ENCODE data around the gene IL2.

The IL2 gene

DNA sequence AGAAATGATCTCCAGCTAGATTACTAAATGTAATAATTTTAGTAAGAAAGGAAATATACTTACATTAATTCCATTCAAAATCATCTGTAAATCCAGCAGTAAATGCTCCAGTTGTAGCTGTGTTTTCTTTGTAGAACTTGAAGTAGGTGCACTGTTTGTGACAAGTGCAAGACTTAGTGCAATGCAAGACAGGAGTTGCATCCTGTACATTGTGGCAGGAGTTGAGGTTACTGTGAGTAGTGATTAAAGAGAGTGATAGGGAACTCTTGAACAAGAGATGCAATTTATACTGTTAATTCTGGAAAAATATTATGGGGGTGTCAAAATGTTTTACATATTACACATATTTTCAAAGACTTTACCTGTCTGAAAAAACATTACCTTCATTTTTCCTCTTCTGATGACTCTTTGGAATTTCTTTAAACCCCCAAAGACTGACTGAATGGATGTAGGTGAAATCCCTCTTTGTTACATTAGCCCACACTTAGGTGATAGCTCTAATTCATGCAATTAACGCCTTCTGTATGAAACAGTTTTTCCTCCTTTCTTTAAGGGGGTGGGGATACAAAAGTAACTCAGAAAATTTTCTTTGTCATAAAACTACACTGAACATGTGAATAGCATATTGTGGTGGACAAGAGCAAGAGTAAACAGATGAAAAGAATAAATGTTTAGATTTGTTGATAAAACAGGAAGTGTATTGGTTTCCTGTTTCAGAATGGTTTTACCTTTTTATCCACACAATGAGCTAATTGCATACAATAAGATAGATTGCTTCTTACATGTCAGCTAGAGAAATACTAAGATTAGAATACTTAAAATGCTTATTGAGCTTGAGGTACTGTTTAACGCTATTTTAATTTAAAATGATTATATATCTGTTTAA is at the start of gene IL2:
IL2 (minus strand) TSS at position 495 of the 886 bp plus-strand sequence; CDS start at position 210, 285 bp downstream.
- DNase-seq: peak; percentile 72

DNA sequence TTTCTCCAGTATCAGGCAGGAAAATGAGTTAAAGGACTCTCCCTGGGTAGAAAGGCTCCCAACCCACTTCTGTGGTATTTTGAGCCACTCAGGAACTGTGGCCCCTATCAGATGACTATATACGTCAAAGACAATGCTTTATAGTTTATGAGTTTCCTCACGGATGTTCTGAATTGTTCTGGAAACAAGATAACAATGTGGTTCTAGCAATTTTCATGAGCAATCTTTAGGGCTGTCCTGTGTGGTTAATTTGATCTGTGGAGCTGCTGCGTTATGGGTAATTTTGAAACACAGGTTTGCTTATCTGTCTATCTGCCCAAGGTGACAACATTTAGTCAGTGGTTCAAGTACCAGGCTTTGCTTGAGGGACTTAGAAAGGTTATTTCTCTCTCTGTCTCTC is 46.7 kb upstream of the IL2 start:
- no peak for DNase-seq

DNA sequence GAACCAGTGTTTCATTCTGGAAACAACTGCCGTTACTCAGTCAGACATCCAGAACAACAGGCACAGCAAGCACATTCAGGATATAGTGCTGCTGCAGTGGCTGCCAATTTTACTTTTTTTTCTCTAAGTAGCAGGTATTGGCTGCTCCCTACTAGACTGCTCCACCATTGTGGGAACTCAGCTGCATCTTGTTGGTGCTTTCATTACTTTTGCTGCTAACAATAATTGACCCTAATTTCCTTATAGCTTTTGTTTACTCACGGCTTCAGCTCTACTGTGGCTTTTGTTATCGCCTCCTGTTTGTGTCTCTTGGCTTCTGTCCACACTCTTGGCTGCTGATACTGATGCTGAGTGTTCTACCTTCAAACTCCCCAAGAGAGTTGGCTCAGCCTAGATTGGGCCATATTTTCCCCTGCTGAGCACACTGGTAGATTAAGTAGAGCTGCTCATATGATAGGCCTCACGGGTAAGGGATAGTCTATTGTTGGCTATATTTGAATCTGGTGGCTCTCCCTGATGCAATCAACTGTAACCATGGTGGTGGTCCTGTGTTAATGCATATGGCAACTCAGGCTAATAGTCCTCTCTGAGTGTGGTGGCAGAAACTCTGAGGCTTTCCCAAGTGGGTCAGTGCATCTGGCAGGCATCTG is 44.5 kb upstream of the IL2 start:
- DNase-seq: peak; percentile 54

DNA sequence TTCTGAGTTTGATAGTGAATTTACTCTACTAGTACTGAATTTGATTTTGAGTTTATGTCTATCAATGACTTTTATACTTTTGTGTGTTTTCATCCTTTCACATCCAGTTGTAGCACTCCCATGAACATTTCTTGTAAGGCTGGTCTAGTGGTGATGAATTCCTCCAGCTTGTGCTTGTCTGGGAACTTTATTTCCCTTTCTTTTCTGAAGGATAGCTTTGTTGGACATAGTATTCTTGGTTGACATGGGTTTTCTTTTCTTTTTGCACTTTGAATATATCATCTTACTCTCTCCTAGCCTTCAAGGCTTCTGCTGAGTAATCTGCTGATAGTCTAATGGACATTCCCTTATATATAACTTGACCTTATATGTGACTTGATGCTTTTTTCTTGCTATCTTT is 32.5 kb upstream of the IL2 start:
- no peak for DNase-seq

DNA sequence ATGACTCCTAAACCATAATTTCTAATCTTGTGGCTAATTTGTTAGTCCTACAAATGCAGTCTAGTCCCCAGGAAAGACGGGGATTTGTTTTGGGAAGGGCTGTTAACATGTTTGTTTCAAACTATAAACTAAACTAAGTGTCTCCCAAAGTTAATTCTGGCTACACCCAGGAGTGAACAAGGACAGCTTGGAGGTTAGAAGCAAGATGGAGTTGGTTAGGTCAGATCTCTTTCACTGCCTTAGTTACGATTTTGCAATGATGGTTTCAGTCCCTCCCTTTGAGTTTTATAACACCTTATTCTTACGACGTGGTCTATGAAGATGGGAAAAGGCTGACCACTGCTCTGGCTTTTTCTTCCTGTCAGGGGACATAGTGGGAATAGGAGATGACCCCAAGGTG is 27.0 kb upstream of the IL2 start:
- no peak for DNase-seq

DNA sequence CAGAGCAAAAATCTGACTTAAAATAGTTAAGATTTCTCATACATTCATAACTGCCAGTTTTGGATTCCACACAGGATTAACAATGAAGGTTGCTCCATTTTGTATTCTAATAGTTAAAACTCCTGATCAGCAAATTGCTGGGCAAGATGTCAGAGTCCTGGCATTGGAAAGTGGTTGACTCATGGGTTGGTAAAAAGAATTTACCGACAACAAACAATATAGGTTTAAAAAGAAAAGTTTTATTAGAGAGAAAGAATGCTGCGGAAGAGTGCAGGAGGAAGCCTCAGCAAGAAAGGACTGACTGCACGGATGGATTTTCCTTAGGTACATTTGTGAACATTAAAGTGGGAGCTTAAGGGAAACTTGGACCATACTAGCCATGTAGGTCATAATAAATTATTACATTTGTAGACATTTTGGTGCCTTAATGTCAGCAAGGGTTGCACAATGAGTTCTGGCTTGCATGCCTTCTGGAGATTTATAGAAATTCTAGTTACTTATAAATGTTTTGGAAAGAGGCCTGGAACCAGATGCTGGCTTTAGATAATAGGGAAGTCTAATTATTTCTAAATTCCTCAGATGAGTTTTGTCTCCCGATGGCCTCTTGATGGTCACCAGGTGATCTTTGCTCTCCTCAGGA is 25.4 kb upstream of the IL2 start:
- DNase-seq: no peak

- DNase-seq: no peak
These were observed 24.3 kb upstream of the IL2 start for GRCh38 chr4:122480655-122481487.

DNA sequence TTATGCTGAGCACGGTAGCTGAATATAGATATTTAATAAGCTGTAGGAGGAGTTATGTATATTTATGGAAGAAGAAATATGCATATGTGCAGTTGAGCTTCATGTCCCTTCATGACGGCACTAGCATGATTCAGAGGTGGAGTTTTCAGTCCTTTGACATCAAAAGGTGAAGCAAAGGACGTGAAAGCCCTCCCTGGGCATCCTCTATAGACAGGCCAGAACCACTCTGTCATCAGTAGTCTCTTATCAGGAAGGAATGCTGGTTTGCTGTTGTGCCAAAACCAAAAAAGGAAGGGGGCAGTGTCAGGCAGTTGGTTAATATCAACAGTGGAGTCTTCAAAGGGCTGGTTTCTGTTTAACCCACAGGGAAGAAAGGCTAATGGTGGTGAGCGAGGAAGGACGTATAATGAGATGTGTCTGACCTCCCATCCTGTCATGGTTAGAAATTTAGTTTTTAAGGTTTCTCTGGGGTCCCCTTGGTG is 23.5 kb upstream of the IL2 start:
- DNase-seq: no peak

DNA sequence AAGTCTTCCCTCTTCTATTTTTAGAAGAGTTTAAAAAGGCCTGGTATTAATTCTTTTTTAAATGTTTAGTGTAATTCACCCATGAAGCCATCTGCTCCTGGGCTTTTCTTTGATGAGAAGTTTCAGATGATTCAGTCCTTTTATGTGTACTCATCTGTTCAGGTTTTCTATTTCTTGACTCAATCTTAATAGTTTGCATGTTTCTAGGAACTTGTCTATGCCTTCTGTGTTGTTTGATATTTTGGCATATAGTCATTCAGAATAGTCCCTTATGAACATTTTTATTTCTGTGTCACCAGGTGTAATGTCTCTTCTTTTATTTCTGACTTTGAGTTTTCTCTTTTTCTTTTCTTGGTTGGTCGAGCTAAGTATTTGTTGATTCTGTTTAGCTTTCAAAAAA is 20.2 kb upstream of the IL2 start:
- no peak for DNase-seq

- no peak for DNase-seq
These were observed 19.6 kb upstream of the IL2 start for GRCh38 chr4:122476126-122476525.

GRCh38 chr4:122475233-122475632 is 18.7 kb upstream of the IL2 start:
- no peak for DNase-seq

GRCh38 chr4:122469457-122469856 is 12.9 kb upstream of the IL2 start:
- no peak for DNase-seq

DNA sequence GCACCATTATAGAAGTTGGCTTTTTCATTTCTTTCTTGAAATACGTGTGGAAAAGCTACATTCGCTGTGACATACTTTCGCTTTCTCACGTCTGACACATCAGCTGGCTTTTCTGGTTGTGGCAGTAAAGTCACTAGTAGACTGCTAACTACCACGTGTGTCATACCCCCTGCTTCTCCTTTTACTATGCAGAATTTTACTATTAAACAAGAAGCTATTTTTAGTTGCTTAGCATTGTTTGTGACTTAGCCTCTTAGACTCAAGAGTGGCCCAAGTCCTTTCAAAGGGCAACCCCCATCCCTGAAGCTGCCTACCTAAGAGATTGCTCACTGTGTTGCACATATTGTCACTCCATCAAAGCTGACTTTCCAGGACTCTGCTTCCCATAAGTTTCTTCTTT is 2.1 kb upstream of the IL2 start:
- no peak for DNase-seq

- no peak for DNase-seq
These were observed 3.0 kb downstream of the IL2 start for GRCh38 chr4:122453384-122453995.

DNA sequence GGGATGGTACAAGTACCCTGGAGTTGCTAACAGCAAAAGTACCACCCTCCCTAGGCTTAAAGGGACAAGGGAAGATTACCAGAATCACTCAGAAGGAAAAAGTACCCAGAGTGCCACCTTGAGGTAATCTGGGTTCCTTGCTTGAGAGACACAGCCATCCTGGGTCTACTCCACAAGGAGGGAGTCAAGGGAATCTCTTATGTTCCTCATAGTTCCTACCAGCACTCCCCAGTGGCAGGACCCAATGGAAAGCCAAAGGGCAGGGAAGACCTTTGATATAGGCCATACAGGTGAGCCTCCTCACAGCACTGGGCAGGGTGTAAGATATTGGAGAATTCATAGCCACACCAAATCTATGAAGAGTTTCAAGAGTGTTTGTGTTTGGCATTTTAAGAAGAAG is 5.7 kb downstream of the IL2 start:
- no peak for DNase-seq

DNA sequence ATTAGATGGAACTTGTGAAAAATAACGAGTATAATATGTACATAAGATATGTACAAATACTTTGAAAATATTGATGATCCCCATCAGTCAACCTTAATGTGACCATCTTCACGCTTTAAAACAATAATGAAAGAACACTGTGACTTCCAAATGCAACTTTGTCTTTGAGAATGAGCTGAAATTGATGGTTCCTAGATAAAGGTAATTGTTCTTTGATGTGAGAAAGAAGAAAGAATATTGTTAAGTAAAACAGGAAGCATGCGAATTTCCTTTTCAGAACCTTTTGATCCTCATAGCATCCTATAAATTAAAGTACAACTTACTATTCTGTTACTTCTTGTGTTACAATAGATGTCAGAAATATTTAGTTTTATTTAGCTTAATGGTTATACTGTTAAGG is 22.2 kb downstream of the IL2 start:
- no peak for DNase-seq

GRCh38 chr4:122431351-122431750 is 25.2 kb downstream of the IL2 start:
- DNase-seq: no peak

DNA sequence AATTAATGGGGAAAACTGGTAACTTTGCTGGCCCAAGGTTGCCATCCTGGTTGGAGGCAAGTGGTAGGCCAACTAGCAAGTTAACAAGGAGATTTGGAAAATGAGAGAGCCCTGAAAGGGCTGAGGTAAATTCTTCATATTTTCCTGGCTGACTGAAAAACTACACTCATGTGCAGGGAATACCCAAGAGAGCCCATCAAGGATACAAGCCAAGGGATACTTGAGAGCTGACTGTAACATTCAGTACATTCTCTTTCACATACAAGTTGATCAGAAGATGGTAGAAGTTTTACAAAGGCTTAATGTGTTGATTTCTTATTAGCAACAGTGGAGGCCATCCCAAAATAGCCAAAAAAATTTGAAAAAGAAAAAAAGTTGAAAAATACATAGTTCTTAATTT is 33.3 kb downstream of the IL2 start:
- DNase-seq: no peak

- DNase-seq: no peak
These were observed 44.0 kb downstream of the IL2 start for GRCh38 chr4:122412547-122412946.

GRCh38 chr4:122403861-122404260 is 52.7 kb downstream of the IL2 start:
- DNase-seq: no peak

Measured in NCI-H748 treated with DMSO at 0.1 percent for 48 hours (cell line).